IgD-negative memory B cell (primary cell): Measurements from ENCODE around the gene TMEM144. TPM values are rescaled to one million over a fixed set of nuclear protein-coding genes. Genes with fewer than 3 reads are reported as not detected.

Source experiments
- H3K27ac Mint-ChIP-seq, 3 donors: one replicate each; pipeline ENCODE4 v1.8.0; 2020 to 2022; ENCODE audit warnings: mild to moderate bottlenecking in 3 of 3, mixed read lengths in 3 of 3, moderate library complexity in 1 of 3
- H3K27me3 Mint-ChIP-seq: one replicate; pipeline ENCODE4 v1.8.0; 2021; ENCODE audit warnings: mixed read lengths
- H3K36me3 Mint-ChIP-seq: one replicate; pipeline ENCODE4 v1.8.0; 2020; ENCODE audit warnings: mild to moderate bottlenecking, mixed read lengths
- H3K4me1 Mint-ChIP-seq, 3 donors: one replicate each; pipeline ENCODE4 v1.8.0; 2020 to 2022; ENCODE audit warnings: mixed read lengths in 3 of 3, mild to moderate bottlenecking in 1 of 3
- H3K4me3 Mint-ChIP-seq, 4 donors: one replicate each; pipeline ENCODE4 v1.8.0; 2020 to 2022; ENCODE audit warnings: mild to moderate bottlenecking in 4 of 4, mixed read lengths in 4 of 4, moderate library complexity in 3 of 4
- H3K9me3 Mint-ChIP-seq, 3 donors: one replicate each; pipeline ENCODE4 v1.8.0; 2020 to 2021; ENCODE audit warnings: mixed read lengths in 3 of 3, mild to moderate bottlenecking in 1 of 3
- polyA plus RNA-seq: library from polyadenylated mRNA; unstranded; fragments of 300-500 nt; fragmentation: Illumina TruSeq; gene quantifications from one replicate; pipeline ENCODE4 v1.2.3, GENCODE V29; 2021

The TMEM144 gene
- polyA plus RNA-seq, 1 donor from 2014 or later: not detected

DNA sequence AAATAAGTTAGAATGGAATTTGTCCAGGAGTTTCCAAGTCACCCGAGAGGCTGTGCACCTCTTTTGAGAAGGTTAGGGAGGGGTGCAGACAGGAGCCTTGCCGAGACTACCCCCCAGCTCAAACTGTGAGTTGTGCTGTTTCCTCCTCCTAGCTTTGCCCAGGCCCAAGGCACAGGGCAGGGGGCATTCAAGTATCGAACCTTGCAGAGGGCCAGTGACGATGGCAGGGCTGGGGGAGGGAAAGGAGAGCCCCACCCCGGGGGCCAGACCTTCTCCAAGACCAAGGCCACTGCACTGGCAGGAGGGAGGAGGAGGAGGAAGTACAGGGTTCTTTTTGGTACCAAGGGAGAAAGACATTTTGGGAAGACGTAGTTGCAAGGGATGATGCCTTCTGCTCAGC lies 80.6 kb downstream of the TMEM144 start:
- peaks cover 5 to 10% (median 6%) of the 10 kb centered on the region in 3 donors for H3K9me3 Mint-ChIP-seq

DNA sequence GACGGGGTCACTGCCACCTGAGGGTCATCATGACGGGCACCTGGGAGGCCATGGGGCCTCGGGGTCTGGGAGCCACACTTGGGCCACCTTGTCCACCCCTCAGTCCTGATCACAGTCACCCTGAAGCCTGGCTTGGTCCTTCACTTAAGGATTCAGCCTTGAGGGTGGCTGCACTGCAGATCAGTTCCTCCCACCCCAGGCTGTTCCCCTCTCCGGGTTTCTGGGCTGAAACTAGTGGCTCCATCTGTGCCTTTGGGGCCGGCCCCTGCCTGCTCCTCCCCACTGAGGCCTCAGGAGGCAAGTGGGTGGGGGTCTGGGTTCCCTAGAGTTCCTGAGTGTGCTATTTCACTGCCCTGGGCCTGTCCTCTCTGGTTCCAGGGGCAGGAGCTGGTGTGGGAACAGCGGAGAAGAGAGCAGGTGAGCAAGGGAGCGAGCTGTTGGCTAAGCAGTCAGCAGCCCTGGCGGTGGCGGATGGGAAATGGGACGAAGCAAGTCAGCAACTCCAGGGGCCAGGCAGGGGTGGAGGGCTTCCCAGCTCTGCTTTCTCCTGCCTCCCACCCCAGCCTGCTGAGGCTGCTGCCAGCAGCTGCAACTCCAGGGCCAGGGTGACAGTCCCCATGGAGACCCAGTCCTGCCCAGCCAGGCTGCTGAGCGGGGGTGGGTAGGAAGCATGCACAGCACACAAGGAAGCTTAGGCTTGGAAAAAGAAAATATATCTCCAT lies 81.2 kb downstream of the TMEM144 start:
- Mint-ChIP-seq H3K27me3 (no peaks in the 10 kb centered on the region), H3K9me3 (peaks cover 5 to 10% (median 6%) of the 10 kb centered on the region in 3 donors), H3K27ac (no peak overlapping the region), H3K4me1 (no peaks in the 10 kb centered on the region), H3K4me3 (no peak overlapping the region), H3K36me3 (no peaks in the 10 kb centered on the region)

More for the DNA sequence above, 80.6 kb downstream of the TMEM144 start:
- Mint-ChIP-seq H3K27ac (no peak overlapping the region), H3K4me3 (no peak overlapping the region), H3K4me1 (no peaks in the 10 kb centered on the region), H3K36me3 (no peaks in the 10 kb centered on the region), H3K27me3 (no peaks in the 10 kb centered on the region)

DNA sequence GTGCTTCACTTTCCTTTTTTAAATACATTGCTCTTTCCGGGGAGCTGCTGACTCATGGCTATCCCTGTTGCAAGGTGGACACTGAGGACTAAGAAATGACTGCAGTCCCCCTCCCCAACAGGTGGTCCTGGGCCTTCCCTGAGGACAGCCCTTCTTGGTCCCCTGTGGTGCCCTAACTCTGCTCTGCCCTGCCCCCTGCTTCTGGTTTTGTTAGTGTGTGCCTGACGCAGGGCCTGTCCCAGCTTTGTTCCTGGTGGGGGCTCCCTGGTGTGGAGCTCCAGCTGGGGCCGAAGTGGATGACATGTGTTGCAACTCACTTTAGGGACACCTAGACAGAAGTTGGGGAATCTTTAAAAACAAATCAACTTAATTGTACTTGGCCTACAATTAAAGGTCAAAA lies 81.9 kb downstream of the TMEM144 start:
- no peak overlapping the region for H3K4me3 Mint-ChIP-seq
- peaks cover 5 to 10% (median 6%) of the 10 kb centered on the region in 3 donors for H3K9me3 Mint-ChIP-seq
- H3K36me3 Mint-ChIP-seq: no peaks in the 10 kb centered on the region
- H3K27ac Mint-ChIP-seq: no peak overlapping the region
- no peaks in the 10 kb centered on the region for H3K4me1 Mint-ChIP-seq
- H3K27me3 Mint-ChIP-seq: no peaks in the 10 kb centered on the region

DNA sequence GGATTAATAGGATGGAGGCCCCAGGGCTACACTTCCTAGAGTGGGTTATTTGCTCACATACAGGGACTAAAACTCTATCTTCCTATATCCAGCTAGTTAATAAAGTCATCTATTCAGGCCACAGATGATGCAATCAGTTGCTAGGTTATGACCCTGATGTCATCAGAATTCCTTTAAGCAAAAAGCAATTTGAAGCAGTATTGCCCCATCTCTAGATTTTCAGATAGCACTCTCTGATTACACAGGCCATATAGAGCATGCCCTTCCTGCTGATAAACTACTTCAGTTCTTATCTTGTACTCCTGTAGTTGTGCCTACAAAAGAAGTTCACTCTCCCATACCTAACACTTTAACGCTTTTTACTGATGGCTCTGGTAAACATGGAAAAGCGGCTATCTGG lies 84.8 kb downstream of the TMEM144 start:
- Mint-ChIP-seq H3K9me3 (peaks cover 5 to 10% (median 6%) of the 10 kb centered on the region in 3 donors), H3K4me3 (no peak overlapping the region), H3K36me3 (no peaks in the 10 kb centered on the region), H3K4me1 (no peaks in the 10 kb centered on the region), H3K27ac (no peak overlapping the region), H3K27me3 (no peaks in the 10 kb centered on the region)

DNA sequence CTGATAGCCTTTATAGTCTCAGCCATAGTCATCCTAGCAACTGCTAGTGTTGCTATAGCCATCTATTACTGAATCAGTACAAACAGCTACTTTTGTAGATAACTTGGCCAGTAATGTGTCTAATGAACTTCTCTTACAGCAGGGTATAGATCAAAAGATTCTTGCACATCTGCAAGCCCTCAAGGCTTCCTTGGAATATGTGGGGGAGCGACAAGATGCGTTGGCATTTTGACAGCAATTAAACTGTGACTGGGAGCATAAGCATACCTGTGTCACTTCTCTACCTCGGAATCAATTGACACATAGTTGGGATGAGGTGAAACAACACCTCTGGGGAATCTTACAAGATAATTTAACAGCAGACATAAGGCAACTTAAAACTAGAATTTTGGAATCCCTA lies 87.6 kb downstream of the TMEM144 start:
- no peak overlapping the region for H3K27ac Mint-ChIP-seq
- H3K27me3 Mint-ChIP-seq: no peaks in the 10 kb centered on the region
- H3K36me3 Mint-ChIP-seq: no peaks in the 10 kb centered on the region
- no peak overlapping the region for H3K4me3 Mint-ChIP-seq
- H3K4me1 Mint-ChIP-seq: no peaks in the 10 kb centered on the region
- peaks cover 0 to 7% (median 4%) of the 10 kb centered on the region in 3 donors for H3K9me3 Mint-ChIP-seq

DNA sequence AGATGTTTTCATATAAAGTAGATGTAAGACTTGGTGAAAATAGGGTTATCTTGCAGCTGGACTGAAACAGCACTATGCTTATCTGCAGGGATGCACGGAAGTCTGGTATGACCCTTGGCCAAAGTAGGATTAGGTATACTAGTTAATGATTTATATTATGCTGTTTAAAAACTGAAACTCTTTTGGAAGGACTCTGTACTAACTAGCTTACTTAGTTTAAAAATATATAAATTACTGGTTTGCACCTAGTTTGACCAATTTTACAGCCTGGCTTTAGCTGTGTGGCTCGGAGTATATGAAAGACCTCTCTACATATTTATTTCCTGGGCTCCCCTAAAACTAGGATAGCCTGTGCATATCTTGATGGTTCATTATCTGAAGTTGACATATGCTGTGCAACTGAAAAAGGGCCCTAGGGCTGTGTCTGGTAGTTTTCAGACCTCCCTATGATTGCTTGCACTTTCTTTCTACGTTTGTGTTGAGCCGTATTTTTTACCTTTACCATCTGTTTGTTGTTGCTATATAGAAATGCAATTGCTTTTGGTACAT lies 89.2 kb downstream of the TMEM144 start:
- H3K4me3 Mint-ChIP-seq: no peak overlapping the region
- no peaks in the 10 kb centered on the region for H3K36me3 Mint-ChIP-seq
- H3K27ac Mint-ChIP-seq: no peak overlapping the region
- H3K27me3 Mint-ChIP-seq: no peaks in the 10 kb centered on the region
- H3K9me3 Mint-ChIP-seq: peaks cover 0 to 7% (median 0%) of the 10 kb centered on the region in 3 donors
- H3K4me1 Mint-ChIP-seq: no peaks in the 10 kb centered on the region

DNA sequence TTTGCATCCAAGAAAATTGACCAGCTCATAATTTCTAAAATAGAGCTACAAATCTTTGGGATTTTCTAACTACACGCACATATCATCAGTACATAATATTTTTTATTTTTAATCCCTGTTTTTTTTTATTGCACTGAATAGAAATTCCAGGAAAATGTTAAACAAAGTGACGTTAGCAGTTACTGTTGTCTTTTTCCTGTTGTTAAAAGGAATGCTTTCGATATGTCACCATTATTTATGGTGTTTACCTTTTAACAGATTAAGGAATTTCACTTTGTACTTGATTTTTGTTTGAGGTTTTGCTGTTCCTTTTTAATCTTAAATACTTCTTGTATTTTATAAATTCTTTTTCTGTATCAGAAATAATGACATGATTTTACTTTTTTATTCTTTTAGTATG lies 89.7 kb downstream of the TMEM144 start:
- no peaks in the 10 kb centered on the region for H3K4me1 Mint-ChIP-seq
- no peak overlapping the region for H3K4me3 Mint-ChIP-seq
- H3K27me3 Mint-ChIP-seq: no peaks in the 10 kb centered on the region
- peaks cover 0 to 2% (median 0%) of the 10 kb centered on the region in 3 donors for H3K9me3 Mint-ChIP-seq
- no peak overlapping the region for H3K27ac Mint-ChIP-seq
- H3K36me3 Mint-ChIP-seq: no peaks in the 10 kb centered on the region

DNA sequence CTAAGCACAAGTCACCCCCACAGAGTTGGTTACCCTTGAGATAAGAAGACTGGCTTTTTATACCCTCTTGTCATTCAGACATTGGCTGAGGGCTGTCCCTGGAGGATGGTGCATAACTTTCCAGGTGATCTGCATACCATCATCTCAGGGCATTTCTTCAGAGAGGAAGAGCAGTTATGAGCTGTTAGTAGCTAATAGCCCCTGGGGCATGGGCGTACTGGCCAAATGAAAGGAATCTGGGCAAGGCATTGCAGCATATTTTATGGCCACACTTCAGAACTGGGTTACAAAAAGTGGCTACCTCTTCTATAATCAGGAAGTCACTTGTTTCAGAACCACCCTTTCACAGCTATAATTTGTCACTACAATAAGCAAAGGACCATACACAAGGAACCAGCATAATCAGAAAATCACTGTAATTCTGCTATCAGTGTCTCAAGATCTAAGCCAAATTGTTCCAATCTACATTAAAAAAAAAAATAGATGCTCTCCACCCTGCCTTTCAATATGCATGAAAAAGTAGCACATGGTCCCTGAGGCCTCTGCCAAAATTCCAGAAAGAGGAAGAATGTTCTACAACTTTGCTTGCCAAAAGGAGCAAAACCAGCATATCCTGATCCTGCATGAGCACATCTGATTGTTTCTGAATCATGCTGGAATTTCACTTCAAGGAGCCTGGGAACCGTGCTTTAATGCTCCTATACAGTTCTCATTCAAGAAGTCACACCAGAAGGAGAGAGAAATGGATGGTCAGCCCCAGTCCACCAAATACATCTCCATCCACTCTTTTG lies 92.0 kb downstream of the TMEM144 start:
- no peaks in the 10 kb centered on the region for H3K9me3 Mint-ChIP-seq
- no peaks in the 10 kb centered on the region for H3K27me3 Mint-ChIP-seq
- H3K36me3 Mint-ChIP-seq: no peaks in the 10 kb centered on the region

DNA sequence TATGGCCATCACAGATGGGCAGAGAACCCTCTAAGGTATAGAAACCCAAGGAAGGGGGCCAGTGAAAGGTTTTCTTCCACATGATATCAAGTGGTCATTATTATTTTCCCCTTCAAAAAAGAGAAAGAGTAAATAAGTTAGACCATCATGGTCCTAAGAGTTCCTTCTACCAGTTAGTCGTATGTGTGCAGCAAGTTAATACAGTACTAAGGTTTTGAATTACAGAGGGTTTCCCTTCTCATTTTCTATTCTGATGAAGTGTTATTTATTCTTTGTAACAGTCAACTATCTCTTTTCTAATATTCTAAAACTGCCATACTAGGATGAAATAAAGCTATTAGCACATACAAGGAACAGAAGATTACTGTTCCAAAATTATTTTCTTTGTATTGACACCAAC lies 94.4 kb downstream of the TMEM144 start:
- no peak overlapping the region for H3K27ac Mint-ChIP-seq
- H3K4me1 Mint-ChIP-seq: no peaks in the 10 kb centered on the region
- no peaks in the 10 kb centered on the region for H3K36me3 Mint-ChIP-seq
- H3K9me3 Mint-ChIP-seq: peaks cover 0 to 7% (median 2%) of the 10 kb centered on the region in 3 donors
- no peak overlapping the region for H3K4me3 Mint-ChIP-seq
- no peaks in the 10 kb centered on the region for H3K27me3 Mint-ChIP-seq

More for the DNA sequence above, 92.0 kb downstream of the TMEM144 start:
- Mint-ChIP-seq H3K4me1 (no peaks in the 10 kb centered on the region), H3K4me3 (no peak overlapping the region), H3K27ac (no peak overlapping the region)

Other genes starting within 250 kb of the TMEM144 start
- gene GASK1B, start 37.5 kb upstream of the TMEM144 start, polyA plus RNA-seq: 0.30 TPM